CD4-positive, alpha-beta memory T cell (primary cell): ENCODE data around the gene TRA2A. TPM values are rescaled to one million over a fixed set of nuclear protein-coding genes. Genes with fewer than 3 reads are reported as not detected.

ENCODE experiments used
- CTCF ChIA-PET: fragments of 350-600 bp; sonication (Branson Sonifier 250); formaldehyde crosslinking; loops from one replicate; lab custom pipeline; 2021; ENCODE audit warnings: inconsistent platforms; ENCODE audit not compliant: partially characterized antibody; lab: Charles Lee
- POLR2A ChIA-PET: fragments of 350-600 bp; sonication (Branson Sonifier 250); formaldehyde crosslinking; loops from one replicate; lab custom pipeline; 2021; ENCODE audit not compliant: partially characterized antibody; lab: Charles Lee
- DNase-seq, 5 donors: peaks; one replicate each; pipeline versions ENCODE4 v3.0.0 to v3.0.0-alpha.2; 2020 to 2022; ENCODE audit warnings: mixed read lengths in 1 of 5
- H3K27ac ChIP-seq: one replicate; pipeline ENCODE4 v1.7.0; 2013; ENCODE audit warnings: low read depth, low read length
- H3K27me3 ChIP-seq: 2 replicates; pipeline ENCODE4 v1.7.0; 2013; ENCODE audit warnings: mild to moderate bottlenecking, low read length, moderate library complexity; ENCODE audit not compliant: insufficient read depth
- H3K36me3 ChIP-seq: 2 replicates; pipeline ENCODE4 v1.7.0; 2013; ENCODE audit warnings: mild to moderate bottlenecking, low read length, moderate library complexity; ENCODE audit not compliant: insufficient read depth
- H3K4me1 ChIP-seq: 2 replicates; pipeline ENCODE4 v1.7.0; 2013; ENCODE audit warnings: mild to moderate bottlenecking, low read length, moderate library complexity; ENCODE audit not compliant: insufficient read depth
- H3K4me3 ChIP-seq, 2 donors: one replicate each; pipeline ENCODE4 v1.7.0; 2013; ENCODE audit warnings: low read length in 2 of 2, mild to moderate bottlenecking in 1 of 2
- H3K9me3 ChIP-seq, 2 donors: one replicate each; pipeline ENCODE4 v1.7.0; 2013; ENCODE audit warnings: low read length in 2 of 2, control low read depth in 1 of 2; ENCODE audit not compliant: control insufficient read depth in 1 of 2
- H3K27ac Mint-ChIP-seq, 7 donors: one replicate each; pipeline ENCODE4 v1.8.0; 2020 to 2021; ENCODE audit warnings: mixed read lengths in 7 of 7, mild to moderate bottlenecking in 6 of 7, inconsistent platforms in 3 of 7, moderate library complexity in 3 of 7
- H3K27me3 Mint-ChIP-seq, 2 donors: one replicate each; pipeline ENCODE4 v1.8.0; 2020 to 2021; ENCODE audit warnings: mixed read lengths in 2 of 2
- H3K36me3 Mint-ChIP-seq, 2 donors: one replicate each; pipeline ENCODE4 v1.8.0; 2020 to 2021; ENCODE audit warnings: mixed read lengths in 2 of 2, inconsistent platforms in 1 of 2, mild to moderate bottlenecking in 1 of 2
- H3K4me1 Mint-ChIP-seq, 4 donors: one replicate each; pipeline ENCODE4 v1.8.0; 2020 to 2021; ENCODE audit warnings: mixed read lengths in 4 of 4, mild to moderate bottlenecking in 1 of 4
- H3K4me3 Mint-ChIP-seq, 8 donors: one replicate each; pipeline ENCODE4 v1.8.0; 2020 to 2021; ENCODE audit warnings: mixed read lengths in 8 of 8, mild to moderate bottlenecking in 7 of 8, moderate library complexity in 6 of 8, inconsistent platforms in 3 of 8
- H3K9me3 Mint-ChIP-seq, 8 donors: one replicate each; pipeline ENCODE4 v1.8.0; 2020 to 2021; ENCODE audit warnings: mixed read lengths in 8 of 8, mild to moderate bottlenecking in 5 of 8, inconsistent platforms in 3 of 8, moderate library complexity in 1 of 8
- intact Hi-C: fragments of 100-400 bp; cut with micrococcal nuclease; formaldehyde crosslinking; loops from one replicate; pipeline ENCODE4 v1.15.1; 2023
- polyA plus RNA-seq, 2 donors: library from polyadenylated mRNA; unstranded; fragments of 300-500 nt; fragmentation: Illumina TruSeq; gene quantifications; one replicate each; pipeline ENCODE4 v1.2.3, GENCODE V29; 2021
- total RNA-seq, 2 experiments: library from RNA; stranded (reverse); gene quantifications; one replicate each; pipeline ENCODE4 v1.2.3, GENCODE V29; 2021

TRA2A gene
- total and polyA plus RNA-seq, 4 experiments from 2014 or later = 37.5 to 145 (median 90.1) TPM

DNA sequence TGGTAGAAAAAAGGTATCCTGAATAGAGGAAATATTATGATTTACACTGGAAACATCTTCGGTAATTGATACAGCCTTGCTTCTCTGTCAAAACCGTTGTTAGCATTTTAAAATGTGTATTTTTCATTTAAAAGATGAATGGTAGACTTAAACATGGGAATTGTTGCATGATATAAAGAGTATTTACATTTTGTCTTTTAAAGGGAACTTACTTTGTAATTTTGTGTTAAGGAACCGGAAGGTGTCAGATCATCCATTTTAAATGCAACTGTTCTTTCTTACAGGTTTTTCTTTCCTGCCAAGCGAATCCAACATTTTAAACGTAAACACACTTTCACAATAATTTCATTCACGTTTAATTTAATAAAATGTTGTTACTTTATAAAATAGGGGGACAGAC is 59.7 kb downstream of the TRA2A start:
- DNase-seq = no peak
- ChIA-PET CTCF (interaction anchor here (1.2 kb wide), 1 partner anchor 10 kb away, joined by 3 read pairs; no protein-coding TSS in a partner anchor), POLR2A (interaction anchor here (1.7 kb wide), 1 partner anchor 60 kb away, joined by 5 read pairs; the partner anchor contains the start of gene TRA2A)
- Histone ChIP-seq H3K27ac (no peak overlapping the region), H3K4me3 (no peak overlapping the region), H3K9me3 (no peaks in the 10 kb centered on the region), H3K36me3 (no peaks in the 10 kb centered on the region), H3K27me3 (peaks cover 82% of the 10 kb centered on the region), H3K4me1 (peaks cover 55% of the 10 kb centered on the region)
- peaks cover 19 to 47% (median 34%) of the 10 kb centered on the region in 4 donors for H3K4me1 Mint-ChIP-seq
- peaks cover 53 to 65% of the 10 kb centered on the region in 2 donors for H3K27me3 Mint-ChIP-seq
- peaks cover 4 to 7% of the 10 kb centered on the region in 2 donors for H3K36me3 Mint-ChIP-seq
- intact Hi-C loops = loop anchor here (5.0 to 10.0 kb wide), 2 partner anchors 460 to 1103 kb away; partner anchors contain the start of genes HYCC1 and PALS2
- H3K9me3 Mint-ChIP-seq = peaks cover 0 to 26% (median 17%) of the 10 kb centered on the region in 8 donors
- no peak overlapping the region for H3K4me3 Mint-ChIP-seq
- H3K27ac Mint-ChIP-seq = peak overlapping the region in 2 of 7 donors; percentile 29 to 85

DNA sequence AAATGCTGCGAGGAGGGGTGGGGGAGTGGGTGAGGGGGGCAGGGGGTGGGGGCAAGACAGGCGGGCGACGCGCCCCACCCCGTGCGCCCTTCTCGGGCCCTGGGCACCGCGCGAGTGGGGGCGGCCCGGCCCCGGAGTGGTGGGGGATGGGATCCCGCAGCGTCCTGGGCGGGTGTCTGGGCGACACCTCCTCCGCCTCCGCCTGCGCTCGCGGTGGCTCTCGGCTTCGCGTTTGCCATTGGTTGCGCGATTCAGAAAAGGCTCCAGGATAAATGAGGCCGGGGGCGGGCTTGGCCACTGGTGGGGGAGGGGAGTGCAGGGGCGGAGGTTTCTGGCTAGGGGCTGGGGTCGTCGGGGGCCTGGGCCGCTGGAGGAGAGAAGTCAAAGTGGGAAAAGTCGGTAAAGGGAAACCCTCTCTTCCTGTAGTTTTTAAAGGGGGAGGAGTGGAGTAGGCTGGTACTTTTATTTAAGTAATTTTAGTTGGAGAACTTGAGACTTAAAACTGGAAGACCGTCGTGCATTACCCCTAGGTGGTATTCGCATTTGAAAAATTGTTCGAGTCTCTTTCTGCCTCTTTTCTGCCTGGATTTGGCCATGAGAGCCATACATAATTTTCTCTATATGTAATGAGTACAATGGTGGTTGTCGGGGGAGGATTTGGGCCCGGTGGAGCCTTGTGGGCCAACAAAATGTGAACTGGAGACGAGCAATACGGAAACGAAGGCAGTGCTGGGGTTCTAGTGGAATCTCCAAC is 60.5 kb downstream of the TRA2A start:
- Histone ChIP-seq H3K9me3 (no peaks in the 10 kb centered on the region), H3K36me3 (no peaks in the 10 kb centered on the region), H3K27ac (no peak overlapping the region), H3K4me1 (peaks cover 55% of the 10 kb centered on the region), H3K4me3 (no peak overlapping the region), H3K27me3 (peaks cover 76% of the 10 kb centered on the region)
- Mint-ChIP-seq H3K9me3 (peaks cover 0 to 26% (median 14%) of the 10 kb centered on the region in 8 donors), H3K4me3 (peak overlapping the region in 7 of 8 donors; percentile 24 to 87 (median 80)), H3K36me3 (peaks cover 4 to 7% of the 10 kb centered on the region in 2 donors), H3K27ac (peak overlapping the region in 3 of 7 donors; percentile 36 to 85 (median 68)), H3K27me3 (peaks cover 48 to 60% of the 10 kb centered on the region in 2 donors), H3K4me1 (peaks cover 19 to 49% (median 34%) of the 10 kb centered on the region in 4 donors)
- POLR2A ChIA-PET = no interaction called here
- CTCF ChIA-PET = no interaction called here
- peak in 1 of 5 donors; percentile 31 for DNase-seq
- intact Hi-C loops = loop anchor here (5.0 to 10.0 kb wide), 2 partner anchors 459 to 1104 kb away; partner anchors contain the start of genes HYCC1 and PALS2

- peaks cover 0 to 26% (median 13%) of the 10 kb centered on the region in 8 donors for H3K9me3 Mint-ChIP-seq
- CTCF ChIA-PET = interaction anchor here (0.9 kb wide), 1 partner anchor 9 kb away, joined by 3 read pairs; no protein-coding TSS in a partner anchor
- H3K36me3 Mint-ChIP-seq = peaks cover 4 to 7% of the 10 kb centered on the region in 2 donors
- peak within 1 kb of the TSS in 6 of 7 donors; percentile 36 to 85 (median 62) for H3K27ac Mint-ChIP-seq
- H3K27ac ChIP-seq = no peak within 1 kb of the TSS
- H3K4me1 Mint-ChIP-seq = peaks cover 19 to 49% (median 34%) of the 10 kb centered on the region in 4 donors
- H3K9me3 ChIP-seq = no peaks in the 10 kb centered on the region
- peaks cover 74% of the 10 kb centered on the region for H3K27me3 ChIP-seq
- H3K36me3 ChIP-seq = no peaks in the 10 kb centered on the region
- DNase-seq = peak in 1 of 5 donors; percentile 36
- H3K4me3 ChIP-seq = peak within 1 kb of the TSS; percentile 8 to 30
- peak within 1 kb of the TSS; percentile 56 to 87 (median 82) for H3K4me3 Mint-ChIP-seq
- intact Hi-C loops = loop anchor here (5.0 to 10.0 kb wide), 2 partner anchors 458 to 1104 kb away; partner anchors contain the start of genes HYCC1 and PALS2
- POLR2A ChIA-PET = interaction anchor here (0.6 kb wide), 1 partner anchor 9 kb away, joined by 3 read pairs; no protein-coding TSS in a partner anchor
- H3K4me1 ChIP-seq = peaks cover 55% of the 10 kb centered on the region
- peaks cover 51 to 62% of the 10 kb centered on the region in 2 donors for H3K27me3 Mint-ChIP-seq
These were observed 61.3 kb downstream of the TRA2A start, which contains the start of gene IGF2BP3 for GRCh38 chr7:23470330-23471105. TSS of gene IGF2BP3 (minus strand) at chr7:23470491. CDS start at chr7:23470110, 381 bp downstream.

- H3K4me1 Mint-ChIP-seq = peaks cover 19 to 48% (median 34%) of the 10 kb centered on the region in 4 donors
- CTCF ChIA-PET = interaction anchor here (0.9 kb wide), 1 partner anchor 9 kb away, joined by 3 read pairs; no protein-coding TSS in a partner anchor
- H3K27me3 ChIP-seq = peaks cover 74% of the 10 kb centered on the region
- H3K27ac ChIP-seq = no peak overlapping the region
- H3K4me1 ChIP-seq = peaks cover 55% of the 10 kb centered on the region
- no peaks in the 10 kb centered on the region for H3K36me3 ChIP-seq
- peak in 1 of 5 donors; percentile 31 for DNase-seq
- H3K4me3 Mint-ChIP-seq = peak overlapping the region; percentile 56 to 87 (median 82)
- intact Hi-C loops = loop anchor here (5.0 to 10.0 kb wide), 2 partner anchors 458 to 1105 kb away; partner anchors contain the start of genes HYCC1 and PALS2
- H3K9me3 ChIP-seq = no peaks in the 10 kb centered on the region
- H3K9me3 Mint-ChIP-seq = peaks cover 0 to 23% (median 9%) of the 10 kb centered on the region in 8 donors
- H3K27ac Mint-ChIP-seq = peak overlapping the region in 6 of 7 donors; percentile 36 to 85 (median 59)
- peak overlapping the region; percentile 8 to 30 for H3K4me3 ChIP-seq
- POLR2A ChIA-PET = interaction anchor here (0.6 kb wide), 1 partner anchor 10 kb away, joined by 3 read pairs; no protein-coding TSS in a partner anchor
- peaks cover 4 to 7% of the 10 kb centered on the region in 2 donors for H3K36me3 Mint-ChIP-seq
- H3K27me3 Mint-ChIP-seq = peaks cover 56 to 64% of the 10 kb centered on the region in 2 donors
These were observed 61.9 kb downstream of the TRA2A start for GRCh38 chr7:23469961-23470250.

GRCh38 chr7:23469150-23469960 is 62.4 kb downstream of the TRA2A start:
- Histone ChIP-seq H3K36me3 (no peaks in the 10 kb centered on the region), H3K27me3 (peaks cover 69% of the 10 kb centered on the region), H3K9me3 (no peaks in the 10 kb centered on the region), H3K4me3 (peak overlapping the region in 1 of 2 donors; percentile 17), H3K27ac (no peak overlapping the region), H3K4me1 (peaks cover 52% of the 10 kb centered on the region)
- peaks cover 52 to 60% of the 10 kb centered on the region in 2 donors for H3K27me3 Mint-ChIP-seq
- peaks cover 0 to 7% of the 10 kb centered on the region in 2 donors for H3K36me3 Mint-ChIP-seq
- ChIA-PET POLR2A (no interaction called here), CTCF (interaction anchor here (0.9 to 1.4 kb wide), 2 partner anchors 10 to 192 kb away, joined by 3 to 4 read pairs; no protein-coding TSS in a partner anchor)
- intact Hi-C loops = no loop called here
- peaks cover 19 to 43% (median 31%) of the 10 kb centered on the region in 4 donors for H3K4me1 Mint-ChIP-seq
- DNase-seq = peak; percentile 32 to 53 (median 38)
- peak overlapping the region in 5 of 8 donors; percentile 55 to 87 (median 83) for H3K4me3 Mint-ChIP-seq
- peak overlapping the region in 1 of 7 donors; percentile 85 for H3K27ac Mint-ChIP-seq
- peaks cover 0 to 17% (median 8%) of the 10 kb centered on the region in 8 donors for H3K9me3 Mint-ChIP-seq
